ENCODE results near the gene RPS6KA2.

RPS6KA2 gene

DNA sequence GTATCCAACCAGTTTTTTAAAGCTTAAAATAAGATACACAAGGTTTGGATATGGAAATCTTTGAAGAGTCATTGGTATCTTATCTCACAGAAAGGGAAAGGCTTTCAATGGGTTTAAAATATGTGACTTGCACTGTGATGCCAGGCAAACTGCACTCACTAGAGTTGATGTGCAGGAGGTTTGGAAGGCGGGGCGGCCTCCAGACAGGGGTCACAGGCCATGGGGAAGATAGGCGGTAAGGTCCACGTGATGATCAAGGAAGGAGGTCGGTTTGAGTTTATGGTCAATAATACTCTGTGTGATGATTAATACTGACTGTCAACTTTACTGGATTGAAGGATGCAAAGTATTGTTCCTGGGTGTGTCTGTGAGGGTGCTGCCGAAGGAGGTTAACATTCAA is 31.1 kb downstream of the RPS6KA2 start:
- no peaks in the 10 kb centered on the region for H3K4me1 Mint-ChIP-seq
- H3K4me3 Mint-ChIP-seq, result no peak overlapping the region
- H3K9me3 Mint-ChIP-seq, result no peaks in the 10 kb centered on the region
- peaks cover 16% of the 10 kb centered on the region for H3K27me3 Mint-ChIP-seq (ENCODE audit: low read depth)
- no peak overlapping the region for H3K27ac Mint-ChIP-seq
- no peak for TF ChIP-seq CTCF (IDR thresholded peaks at IDR 0.05; ENCODE audit: unreplicated experiment in 3 of 3)
- peaks cover 5% of the 10 kb centered on the region for H3K36me3 Mint-ChIP-seq (ENCODE audit: low read depth)

- TF ChIP-seq CTCF (IDR thresholded peaks at IDR 0.05; ENCODE audit: unreplicated experiment in 3 of 3), result no peak
- Mint-ChIP-seq H3K4me3 (no peak overlapping the region), H3K27ac (peak overlapping the region in 1 of 3 experiments; percentile 75), H3K27me3 (ENCODE audit: low read depth) (peaks cover 16% of the 10 kb centered on the region), H3K4me1 (no peaks in the 10 kb centered on the region), H3K36me3 (ENCODE audit: low read depth) (peaks cover 5% of the 10 kb centered on the region), H3K9me3 (no peaks in the 10 kb centered on the region)
Observed at GRCh38 chr6:166595061-166595780, 31.8 kb downstream of the RPS6KA2 start.

DNA sequence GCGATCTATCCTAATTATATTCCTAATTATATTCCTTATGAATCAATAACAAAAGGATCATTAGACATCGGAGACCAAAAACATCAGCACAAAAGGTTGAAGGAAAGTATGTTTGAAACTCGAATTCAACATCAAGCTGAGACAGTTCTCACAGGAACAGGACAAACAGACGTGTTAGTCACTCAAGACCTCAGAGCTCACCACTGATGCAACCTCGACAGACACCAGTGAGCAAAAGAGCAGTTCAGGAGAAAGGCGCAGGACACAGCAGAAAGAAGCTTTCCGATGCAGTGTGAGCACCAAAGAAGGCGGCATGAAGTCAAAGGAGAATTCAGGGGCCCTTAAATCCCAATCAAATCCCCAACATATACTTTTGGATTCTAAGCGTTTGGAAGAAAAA is 34.2 kb downstream of the RPS6KA2 start:
- peaks cover 16% of the 10 kb centered on the region for H3K4me1 Mint-ChIP-seq
- peaks cover 5% of the 10 kb centered on the region for H3K36me3 Mint-ChIP-seq (ENCODE audit: low read depth)
- H3K27me3 Mint-ChIP-seq (ENCODE audit: low read depth), result peaks cover 21% of the 10 kb centered on the region
- H3K27ac Mint-ChIP-seq, result no peak overlapping the region
- no peak overlapping the region for H3K4me3 Mint-ChIP-seq
- no peaks in the 10 kb centered on the region for H3K9me3 Mint-ChIP-seq
- no peak for TF ChIP-seq CTCF (IDR thresholded peaks at IDR 0.05; ENCODE audit: unreplicated experiment in 3 of 3)

DNA sequence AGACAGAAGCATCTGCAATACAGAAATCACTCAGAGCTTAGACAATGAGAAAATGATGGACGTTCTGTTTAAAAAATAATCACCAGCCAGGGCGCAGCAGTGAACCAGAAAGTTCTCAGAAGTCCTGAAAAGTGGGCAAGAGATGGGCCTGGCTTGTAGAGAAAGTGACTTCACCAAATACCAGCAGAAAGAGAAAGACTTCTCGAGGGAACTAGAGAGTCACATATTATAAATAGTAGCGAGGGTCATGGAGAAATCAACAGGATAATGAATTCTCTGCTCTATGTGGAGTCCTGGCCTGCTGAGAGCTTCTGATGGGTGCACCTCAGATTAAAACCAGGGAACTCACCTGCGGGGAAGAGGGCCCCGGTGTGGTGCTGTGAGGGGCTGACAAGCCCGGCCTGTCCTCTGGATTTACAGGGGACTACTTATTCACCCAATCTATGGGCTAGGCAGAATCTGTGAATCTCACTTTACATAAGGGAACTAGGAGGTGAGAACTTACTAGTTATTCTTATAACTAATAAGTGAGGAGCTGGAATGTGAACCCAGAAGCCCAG is 35.0 kb downstream of the RPS6KA2 start:
- H3K9me3 Mint-ChIP-seq, result no peaks in the 10 kb centered on the region
- H3K36me3 Mint-ChIP-seq (ENCODE audit: low read depth), result peaks cover 5% of the 10 kb centered on the region
- H3K27me3 Mint-ChIP-seq (ENCODE audit: low read depth), result peaks cover 16% of the 10 kb centered on the region
- no peak overlapping the region for H3K27ac Mint-ChIP-seq
- H3K4me3 Mint-ChIP-seq, result no peak overlapping the region
- peaks cover 16% of the 10 kb centered on the region for H3K4me1 Mint-ChIP-seq
- no peak for TF ChIP-seq CTCF (IDR thresholded peaks at IDR 0.05; ENCODE audit: unreplicated experiment in 3 of 3)

- no peak for TF ChIP-seq CTCF (IDR thresholded peaks at IDR 0.05; ENCODE audit: unreplicated experiment in 3 of 3)
- H3K36me3 Mint-ChIP-seq (ENCODE audit: low read depth), result no peaks in the 10 kb centered on the region
- H3K27me3 Mint-ChIP-seq (ENCODE audit: low read depth), result peaks cover 16% of the 10 kb centered on the region
- H3K4me1 Mint-ChIP-seq, result peaks cover 16% of the 10 kb centered on the region
- no peak overlapping the region for H3K27ac Mint-ChIP-seq
- no peaks in the 10 kb centered on the region for H3K9me3 Mint-ChIP-seq
- no peak overlapping the region for H3K4me3 Mint-ChIP-seq
Observed at GRCh38 chr6:166591026-166591425, 36.0 kb downstream of the RPS6KA2 start.
